Fibroblast of pulmonary artery (primary cell): Measurements from ENCODE around the gene ALDH1A1.

Experiments
- DNase-seq: peaks from one replicate; pipeline ENCODE4 v3.0.0-alpha.2; 2010; ENCODE audit warnings: low read depth
- H3K4me3 ChIP-seq: replicated peaks from 2 replicates; pipeline ENCODE4 v1.5.1; 2011; ENCODE audit warnings: low read depth, mild to moderate bottlenecking, control low read depth, low read length, moderate library complexity
- CTCF ChIP-seq: IDR thresholded peaks from 2 replicates; pipeline ENCODE4 v1.5.1; 2011; ENCODE audit warnings: mild to moderate bottlenecking, control low read depth, low read length, inconsistent platforms; ENCODE audit errors: missing control alignments

The ALDH1A1 gene

DNA sequence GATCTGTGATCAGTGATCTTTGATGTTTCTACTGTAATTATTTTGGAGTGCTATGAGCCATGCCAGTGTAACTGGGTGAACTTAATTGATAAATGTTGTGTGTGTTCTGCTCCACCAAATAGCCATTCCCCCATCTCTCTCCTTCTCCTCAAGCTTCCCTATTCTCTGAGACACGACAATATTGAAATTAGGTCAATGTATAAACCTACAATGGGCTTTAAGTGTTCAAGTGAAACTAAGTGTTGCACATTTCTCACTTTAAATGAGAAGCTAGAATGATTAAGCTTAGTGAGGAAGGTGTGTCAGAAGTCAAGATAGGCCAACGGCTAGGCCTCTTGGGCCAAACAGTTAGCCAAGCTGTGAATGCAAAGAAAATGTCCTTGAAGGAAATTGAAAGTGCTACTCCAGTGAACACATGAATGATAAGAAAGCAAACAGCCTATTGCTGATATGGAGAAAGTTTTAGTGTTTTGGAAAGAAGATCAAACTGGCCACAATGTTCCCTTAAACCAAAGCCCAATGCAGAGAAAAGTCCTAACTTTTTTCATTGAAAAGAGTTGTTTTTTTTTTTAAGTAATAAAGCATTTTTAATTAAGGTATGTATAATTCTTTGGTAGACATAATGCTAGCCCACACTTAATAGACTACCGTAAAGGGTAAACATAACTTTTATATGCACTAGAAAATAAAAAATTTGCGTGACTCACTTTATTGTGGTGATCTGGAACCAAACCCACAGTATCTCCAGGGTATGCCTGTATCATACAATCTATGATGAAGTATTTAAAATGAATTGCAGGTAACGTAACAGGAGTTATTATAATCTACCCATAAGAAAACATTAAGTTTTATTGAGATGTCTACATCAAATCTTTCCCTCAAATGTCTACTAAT lies 42.5 kb upstream of the ALDH1A1 start:
- DNase-seq = no peak
- no peak overlapping the region for H3K4me3 ChIP-seq
- TF ChIP-seq CTCF = no peak

GRCh38 chr9:72991772-72992171 lies 38.9 kb upstream of the ALDH1A1 start:
- DNase-seq = no peak
- TF ChIP-seq CTCF = no peak
- no peak overlapping the region for H3K4me3 ChIP-seq

GRCh38 chr9:72990397-72991182 lies 37.7 kb upstream of the ALDH1A1 start:
- TF ChIP-seq CTCF = no peak
- no peak for DNase-seq
- no peak overlapping the region for H3K4me3 ChIP-seq

- no peak for TF ChIP-seq CTCF
- no peak for DNase-seq
- no peak overlapping the region for H3K4me3 ChIP-seq
Measured at GRCh38 chr9:72986522-72987116, 33.8 kb upstream of the ALDH1A1 start.

DNA sequence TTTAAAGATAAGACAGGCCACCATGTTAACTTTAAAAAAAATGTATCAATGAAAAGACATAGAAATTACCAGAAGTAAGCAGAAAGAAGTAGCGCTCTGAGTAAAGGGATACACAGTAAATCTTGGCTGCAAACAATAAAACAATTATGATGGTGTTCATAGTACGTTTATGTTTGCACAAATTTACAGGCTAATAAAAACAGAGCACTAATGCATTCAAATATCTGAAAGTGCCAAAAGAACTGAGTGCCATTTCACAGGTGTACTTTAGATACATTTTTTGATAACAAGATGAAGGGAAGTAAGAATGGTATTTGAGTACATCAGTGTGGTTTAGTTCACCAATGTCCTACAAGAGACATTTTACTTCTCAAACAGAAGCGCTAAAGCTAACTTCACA lies 32.9 kb upstream of the ALDH1A1 start:
- no peak for DNase-seq
- no peak for TF ChIP-seq CTCF
- H3K4me3 ChIP-seq = no peak overlapping the region

GRCh38 chr9:72984991-72985390 lies 32.1 kb upstream of the ALDH1A1 start:
- no peak for TF ChIP-seq CTCF
- no peak overlapping the region for H3K4me3 ChIP-seq
- DNase-seq = no peak
